Cerebellar cortex (tissue), 1 donor: ENCODE measurements around the gene NAP1L4.
A peak's percentile ranks its signal among the peaks of the same experiment; 100 is the strongest.

Source experiments
- DNase-seq: peaks from one replicate; pipeline ENCODE4 v3.0.0-alpha.2; 2015; ENCODE audit warnings: low spot score

Gene NAP1L4

GRCh38 chr11:2992234-2992996 is at the start of gene NAP1L4:
TSS of gene NAP1L4 (minus strand) at chr11:2992329. CDS start at chr11:2979220, 13,109 bp downstream.
- peak; percentile 95 for DNase-seq

GRCh38 chr11:3040881-3041280 is 48.8 kb upstream of the NAP1L4 start:
- no peak for DNase-seq

DNA sequence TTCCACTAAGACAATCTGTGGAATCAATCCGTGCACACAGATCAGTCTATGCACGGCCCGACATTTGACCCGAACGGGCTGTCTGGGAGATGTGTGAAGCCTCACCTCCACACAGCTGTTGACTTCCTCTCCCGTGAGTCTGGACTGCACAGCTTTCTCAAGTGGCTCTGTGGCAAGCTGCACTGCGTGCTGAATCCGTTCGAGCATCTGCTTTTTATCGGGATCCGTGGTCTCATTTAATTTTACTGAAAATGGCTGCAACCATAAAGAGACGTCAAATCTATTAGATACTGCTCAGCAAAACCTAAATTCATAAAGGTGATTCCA is 45.8 kb upstream of the NAP1L4 start:
- DNase-seq: no peak

DNA sequence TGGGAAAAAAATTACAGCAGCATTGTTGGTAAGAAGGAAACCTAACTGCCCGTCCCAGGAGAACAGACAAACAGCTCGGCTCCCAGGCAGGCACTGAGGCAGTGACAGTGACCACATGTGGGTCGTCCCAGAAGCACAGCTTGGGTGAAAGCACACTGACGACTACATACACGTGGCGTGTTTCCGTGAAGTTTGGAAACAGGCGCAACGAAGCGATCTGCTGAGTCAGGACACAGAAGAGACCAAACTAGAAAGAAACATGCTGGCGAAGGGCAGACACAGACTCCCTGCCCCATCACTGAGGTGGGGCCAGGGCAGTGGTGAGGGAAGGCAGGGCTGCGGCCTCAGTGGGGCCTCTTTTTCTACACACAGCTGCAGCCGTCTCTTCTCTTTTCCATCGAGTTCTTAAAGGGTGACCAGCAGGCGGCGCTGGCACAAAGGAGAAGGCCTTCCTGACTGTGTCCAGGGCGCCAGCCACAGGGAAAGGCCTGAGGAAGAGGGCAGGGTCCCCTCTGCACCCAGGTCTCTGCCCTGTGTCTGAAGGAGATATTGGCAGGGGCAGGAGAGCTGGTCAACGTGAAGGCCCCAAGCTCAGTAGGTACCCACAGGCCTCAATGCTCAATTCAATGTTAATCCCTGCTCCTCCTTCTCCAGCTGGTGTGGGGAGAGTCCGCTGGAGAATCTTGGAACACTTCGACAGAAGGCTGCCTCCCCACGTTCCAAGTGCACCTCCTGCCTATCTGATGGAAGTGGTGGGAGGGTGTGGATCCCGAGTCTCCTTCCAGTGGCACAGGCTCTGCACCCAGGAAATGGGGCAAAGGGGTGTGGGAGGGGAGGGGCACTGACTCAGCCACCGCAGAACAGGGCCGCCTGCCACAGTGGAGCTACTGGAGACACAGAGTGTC is 45.2 kb upstream of the NAP1L4 start:
- peak; percentile 62 for DNase-seq

GRCh38 chr11:3036419-3036818 is 44.3 kb upstream of the NAP1L4 start:
- no peak for DNase-seq

DNA sequence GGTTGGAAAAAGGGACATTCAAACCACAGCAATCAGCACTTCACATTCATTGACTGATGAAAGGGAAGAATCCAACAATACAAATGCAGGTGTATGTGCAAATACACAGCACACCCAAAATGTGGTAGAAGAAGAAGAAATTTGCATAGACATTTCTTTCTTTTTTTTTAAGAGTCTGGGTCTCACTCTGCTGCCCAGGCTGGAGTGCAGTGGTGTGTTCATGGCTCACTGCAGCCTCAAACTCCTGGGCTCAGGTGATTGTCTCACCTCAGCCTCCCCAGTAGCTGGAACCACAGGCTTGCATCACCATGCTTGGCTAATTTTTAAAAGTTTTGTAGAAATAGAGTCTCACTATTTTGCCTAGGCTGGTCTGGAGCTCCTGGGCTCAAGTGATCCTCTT is 43.2 kb upstream of the NAP1L4 start:
- no peak for DNase-seq

- DNase-seq: no peak
Observed at GRCh38 chr11:3030289-3031070, 38.4 kb upstream of the NAP1L4 start.

- DNase-seq: no peak
Observed at GRCh38 chr11:3028813-3029212, 36.7 kb upstream of the NAP1L4 start.

GRCh38 chr11:3026803-3027202 is 34.7 kb upstream of the NAP1L4 start:
- no peak for DNase-seq

GRCh38 chr11:3022982-3023381 is 30.9 kb upstream of the NAP1L4 start:
- no peak for DNase-seq

DNA sequence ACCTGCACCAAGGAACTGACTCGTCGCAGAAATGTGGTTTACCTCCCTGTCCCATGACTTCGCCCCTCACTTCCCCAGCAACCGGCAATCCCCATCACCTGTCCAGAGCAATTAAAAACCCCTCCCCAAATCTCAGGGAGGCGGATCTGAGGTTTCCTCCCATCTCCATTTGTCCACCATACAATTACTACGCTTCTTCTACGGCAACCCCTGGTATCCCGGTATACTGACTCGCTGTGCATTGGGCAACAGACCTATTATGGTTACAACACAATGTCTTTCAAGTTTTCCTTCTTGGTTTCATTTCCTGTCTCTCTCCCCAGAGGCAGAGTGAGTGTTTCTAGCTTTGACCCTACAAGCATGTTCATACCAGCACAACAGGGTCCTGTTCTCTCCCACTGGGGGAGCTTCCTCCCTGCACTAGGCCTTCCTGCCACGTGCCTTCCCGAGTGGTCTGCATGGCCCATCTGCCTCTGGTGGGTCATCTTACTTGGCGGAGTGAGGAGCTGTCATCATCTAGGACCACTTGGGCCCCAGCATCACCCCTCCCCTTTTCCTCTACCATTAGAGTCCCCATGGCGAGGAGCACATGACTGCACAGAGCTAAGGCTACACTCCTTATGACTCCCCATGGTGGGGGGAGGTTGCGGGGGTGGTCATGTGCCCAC is 30.3 kb upstream of the NAP1L4 start:
- DNase-seq: no peak

GRCh38 chr11:3021125-3021524 is 29.0 kb upstream of the NAP1L4 start:
- DNase-seq: peak; percentile 33

DNA sequence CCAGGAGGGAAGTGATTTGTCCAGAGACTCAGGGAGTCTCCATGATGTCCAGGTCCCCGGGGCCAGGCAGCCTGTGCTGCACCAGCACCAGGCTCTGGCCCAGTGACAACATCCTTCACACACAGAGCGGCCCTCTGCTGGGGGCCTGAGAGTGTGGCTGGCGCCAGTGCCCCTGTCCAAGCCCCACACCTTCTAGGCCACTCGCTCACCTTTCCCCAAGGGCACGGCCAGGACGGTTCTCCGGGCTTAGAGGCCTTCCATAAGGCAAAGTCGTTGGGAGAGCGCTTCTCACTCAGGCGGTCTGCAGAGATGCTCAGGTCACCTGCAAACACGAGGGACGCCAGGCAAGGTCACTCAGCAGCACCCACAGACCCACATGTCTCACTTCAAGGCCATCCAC is 27.9 kb upstream of the NAP1L4 start:
- no peak for DNase-seq

DNA sequence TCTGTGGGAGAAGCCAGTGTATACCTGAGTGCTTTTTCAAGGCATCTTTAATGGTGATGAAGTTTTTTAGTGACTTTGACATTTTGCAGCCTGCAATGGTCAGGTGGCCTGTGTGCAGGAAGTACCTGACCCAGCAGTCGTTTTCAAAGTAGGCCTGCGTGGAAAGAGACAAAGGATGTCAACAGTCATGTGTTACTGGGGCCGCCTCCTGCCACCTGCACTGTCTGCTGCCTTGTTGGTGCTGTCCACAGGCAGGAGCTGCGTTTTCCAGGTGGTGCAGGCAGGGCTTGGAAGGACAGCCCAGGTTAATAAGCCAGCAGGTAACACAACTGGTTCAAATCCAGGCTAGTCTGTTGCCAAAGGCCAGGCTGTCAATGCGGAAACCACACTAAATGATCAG is 26.5 kb upstream of the NAP1L4 start:
- no peak for DNase-seq

- DNase-seq: no peak
Observed at GRCh38 chr11:3016861-3017260, 24.7 kb upstream of the NAP1L4 start.

- no peak for DNase-seq
Observed at GRCh38 chr11:3015796-3016195, 23.7 kb upstream of the NAP1L4 start.

GRCh38 chr11:3014943-3015342 is 22.8 kb upstream of the NAP1L4 start:
- DNase-seq: no peak

DNA sequence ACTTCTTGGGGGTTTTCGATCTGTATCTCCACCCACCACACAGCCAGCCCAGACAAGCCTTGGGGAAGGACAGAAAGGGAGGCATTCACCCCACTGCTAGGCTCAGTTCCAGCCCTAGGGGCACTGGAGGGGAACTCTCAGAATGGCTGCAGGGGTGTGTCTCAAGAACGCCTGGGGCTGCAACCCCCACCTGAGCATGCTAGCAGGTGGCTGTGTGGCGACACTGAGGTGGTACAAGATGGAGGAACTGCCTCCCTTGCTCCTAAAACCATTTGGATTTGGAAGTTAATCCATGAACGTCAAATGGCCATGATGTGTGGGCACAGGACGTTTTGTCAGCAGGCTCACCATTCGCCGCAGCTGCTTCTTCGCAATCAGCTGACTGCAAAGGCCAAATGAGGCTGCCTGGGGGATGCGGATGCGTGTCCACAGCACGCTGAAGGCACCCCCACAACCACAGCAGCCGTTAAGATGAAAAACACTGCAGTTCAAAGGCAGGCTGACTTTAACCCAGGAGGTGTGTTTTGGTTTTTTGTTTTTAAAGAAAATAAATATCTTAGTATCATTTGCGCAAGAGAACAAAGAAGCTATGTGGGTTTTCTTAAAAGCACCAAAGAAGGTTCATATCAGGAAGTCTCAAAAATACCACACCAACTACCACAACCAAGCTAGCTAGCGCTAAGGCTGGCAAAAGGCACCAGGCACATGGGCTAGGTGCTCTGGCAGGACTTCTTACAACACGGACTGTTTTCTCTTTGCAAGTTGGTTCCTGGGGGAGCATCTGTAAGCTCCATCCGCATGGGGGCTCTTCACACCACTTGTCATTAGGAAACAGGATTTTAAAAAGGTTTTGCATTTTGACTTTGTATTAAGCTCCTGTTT is 22.2 kb upstream of the NAP1L4 start:
- DNase-seq: no peak

DNA sequence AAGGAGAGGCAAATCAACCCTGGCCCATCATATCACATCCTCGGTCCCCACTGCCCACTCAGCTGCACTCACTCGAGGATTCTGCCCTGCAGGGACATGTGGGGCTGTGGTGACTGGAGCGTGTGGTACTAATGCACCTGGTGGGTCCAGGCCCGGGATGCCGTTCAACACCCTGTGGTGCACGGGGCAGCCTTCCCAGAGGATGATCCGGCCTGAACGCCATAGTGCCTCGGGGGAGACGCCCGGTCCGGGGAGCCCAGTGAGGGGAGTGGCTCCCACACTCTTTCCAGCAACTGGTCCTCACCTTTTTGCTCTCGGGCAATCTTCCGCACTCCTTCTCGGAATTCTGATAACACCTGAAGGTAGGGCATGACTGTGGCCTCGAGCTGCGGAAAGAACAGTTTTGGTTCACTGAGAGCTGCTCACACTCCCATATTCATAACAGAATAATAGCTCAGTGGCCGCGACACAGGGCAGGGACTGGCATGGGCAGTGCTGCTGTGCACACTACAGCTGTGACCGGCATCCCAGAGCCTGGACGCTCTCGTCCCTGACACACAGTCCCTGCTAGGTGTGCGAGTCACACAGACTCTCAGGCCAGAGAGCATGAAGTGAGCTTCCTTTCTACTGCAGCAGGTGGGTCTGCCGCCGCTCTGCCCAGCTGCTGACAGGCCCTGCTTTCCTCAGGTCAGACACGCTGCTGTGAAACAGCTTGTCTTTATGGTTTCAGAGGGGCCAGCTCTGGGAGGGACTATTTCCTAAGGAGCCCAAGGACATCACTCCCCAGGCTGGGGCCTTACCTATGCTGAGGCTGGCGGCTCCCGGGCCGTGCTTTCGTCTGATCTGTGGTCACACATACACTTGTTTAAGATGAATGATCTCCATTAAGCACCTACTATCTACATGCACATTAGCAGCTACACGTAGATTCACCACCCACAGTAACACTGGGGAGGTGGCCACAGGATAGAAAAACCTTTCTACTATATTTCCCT is 20.1 kb upstream of the NAP1L4 start:
- no peak for DNase-seq
